ENCODE data around the gene SF3B2. TPM values are rescaled to one million over a fixed set of nuclear protein-coding genes. Genes with fewer than 3 reads are reported as not detected.

The SF3B2 gene
- polyA plus RNA-seq, 1 of the 3 experiments (the other 2 are of a cell fraction), result 128 TPM

DNA sequence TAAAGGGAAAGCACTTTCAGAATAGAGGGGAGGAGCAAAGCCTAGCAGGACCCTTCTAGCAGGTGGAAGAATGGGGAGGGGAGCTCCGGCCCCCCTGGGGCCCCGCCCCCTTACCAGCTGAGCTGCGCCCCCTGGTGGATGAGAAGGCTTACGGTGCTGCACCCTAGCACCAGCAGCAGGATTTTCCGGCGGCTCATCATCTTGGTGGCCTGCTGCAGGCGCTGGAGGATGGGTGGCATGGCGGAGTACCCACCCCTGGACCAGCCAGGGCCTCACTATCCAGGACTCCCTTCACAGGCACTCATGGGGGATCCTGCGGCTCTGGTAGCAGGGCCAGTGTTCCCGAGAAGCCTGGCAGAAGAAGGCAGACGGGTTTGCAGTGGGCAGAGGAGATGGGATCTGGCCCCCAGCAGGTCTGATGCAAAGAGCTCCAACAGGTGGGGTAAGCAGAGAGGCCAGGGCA is 7.0 kb upstream of the SF3B2 start (continued):
- TF ChIP-seq FOXJ3 (CRISPR knock-in tag; IDR thresholded peaks at IDR 0.05), result no peak

DNA sequence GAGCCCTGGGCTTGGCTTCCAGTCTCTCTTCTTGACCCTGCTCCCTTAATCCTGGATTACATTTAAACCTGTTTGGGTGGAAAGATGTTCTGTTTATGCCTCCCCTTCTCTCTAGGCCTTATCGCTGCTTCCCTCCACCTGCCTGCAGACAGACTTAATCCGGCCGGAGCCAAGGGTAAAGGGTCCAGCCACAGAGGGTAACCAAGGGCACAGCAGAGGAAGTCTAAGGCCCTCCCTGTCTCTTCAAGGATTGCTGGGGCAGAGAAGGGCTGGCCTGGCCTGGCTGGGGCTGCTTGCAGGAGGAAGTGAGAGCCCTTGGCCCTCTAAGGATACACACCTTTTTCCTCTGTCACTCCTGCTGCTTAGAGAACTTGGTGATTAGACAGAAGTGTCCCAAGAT is 5.3 kb upstream of the SF3B2 start:
- Histone ChIP-seq H3K9me2 (no peaks in the 10 kb centered on the region), H3F3A (replicated peaks; ENCODE audit: insufficient read depth) (peaks cover 12% of the 10 kb centered on the region), H3K4me2 (no peak overlapping the region), H3K4me1 (ENCODE audit: control insufficient read depth in 1 of 2, insufficient read depth in 2 of 2, low read depth in 1 of 2, low read length in 1 of 2) (peaks cover 15 to 43% of the 10 kb centered on the region in 2 experiments; a peak in 2 of 4 replicates), H3K27me3 (ENCODE audit: insufficient read depth) (no peaks in the 10 kb centered on the region), H3K27ac (ENCODE audit: low read depth in 2 of 2, low read length in 1 of 2) (no peak overlapping the region), H3K79me2 (ENCODE audit: insufficient read depth) (no peaks in the 10 kb centered on the region), H3K4me3 (ENCODE audit: low read depth in 2 of 2, low read length in 1 of 2) (no peak overlapping the region), H4K20me1 (ENCODE audit: insufficient read depth) (no peaks in the 10 kb centered on the region), H3K36me3 (replicated peaks in 1 of 2; ENCODE audit: control insufficient read depth in 1 of 2, insufficient read depth in 2 of 2, low read length in 1 of 2) (peaks cover 0 to 3% of the 10 kb centered on the region in 2 experiments), H2AFZ (ENCODE audit: low read depth) (no peak overlapping the region), H3K9ac (no peak overlapping the region), H3K9me3 (no peaks in the 10 kb centered on the region)
- TF ChIP-seq FOXM1 (IDR thresholded peaks at IDR 0.05; ENCODE audit: low read depth), result no peak
- no peak for TF ChIP-seq SMC3 (IDR thresholded peaks at IDR 0.05; ENCODE audit: low read depth, low read length)
- TF ChIP-seq MXI1 (IDR thresholded peaks at IDR 0.05; ENCODE audit: low read depth, low read length), result no peak
- TF ChIP-seq RAD21 (IDR thresholded peaks at IDR 0.05; ENCODE audit: low read length), result no peak
- TF ChIP-seq, protein P1, sequence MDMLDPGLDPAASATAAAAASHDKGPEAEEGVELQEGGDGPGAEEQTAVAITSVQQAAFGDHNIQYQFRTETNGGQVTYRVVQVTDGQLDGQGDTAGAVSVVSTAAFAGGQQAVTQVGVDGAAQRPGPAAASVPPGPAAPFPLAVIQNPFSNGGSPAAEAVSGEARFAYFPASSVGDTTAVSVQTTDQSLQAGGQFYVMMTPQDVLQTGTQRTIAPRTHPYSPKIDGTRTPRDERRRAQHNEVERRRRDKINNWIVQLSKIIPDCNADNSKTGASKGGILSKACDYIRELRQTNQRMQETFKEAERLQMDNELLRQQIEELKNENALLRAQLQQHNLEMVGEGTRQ (IDR thresholded peaks at IDR 0.05; ENCODE audit: borderline replicate concordance, low read depth, low read length), result no peak
- no peak for TF ChIP-seq NRF1 (IDR thresholded peaks at IDR 0.05; ENCODE audit: low read depth, low read length)
- TF ChIP-seq MEF2A (IDR thresholded peaks at IDR 0.05; ENCODE audit: borderline replicate concordance, low read depth), result no peak
- TF ChIP-seq FOSL2 (IDR thresholded peaks at IDR 0.05; ENCODE audit: borderline replicate concordance, low read depth), result no peak
- no peak for TF ChIP-seq SIN3A (IDR thresholded peaks at IDR 0.05; ENCODE audit: borderline replicate concordance, low read depth, low read length)
- TF ChIP-seq, protein P2, sequence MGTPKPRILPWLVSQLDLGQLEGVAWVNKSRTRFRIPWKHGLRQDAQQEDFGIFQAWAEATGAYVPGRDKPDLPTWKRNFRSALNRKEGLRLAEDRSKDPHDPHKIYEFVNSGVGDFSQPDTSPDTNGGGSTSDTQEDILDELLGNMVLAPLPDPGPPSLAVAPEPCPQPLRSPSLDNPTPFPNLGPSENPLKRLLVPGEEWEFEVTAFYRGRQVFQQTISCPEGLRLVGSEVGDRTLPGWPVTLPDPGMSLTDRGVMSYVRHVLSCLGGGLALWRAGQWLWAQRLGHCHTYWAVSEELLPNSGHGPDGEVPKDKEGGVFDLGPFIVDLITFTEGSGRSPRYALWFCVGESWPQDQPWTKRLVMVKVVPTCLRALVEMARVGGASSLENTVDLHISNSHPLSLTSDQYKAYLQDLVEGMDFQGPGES (IDR thresholded peaks at IDR 0.05; ENCODE audit: low read depth, low read length), result no peak
- TF ChIP-seq YY1 (IDR thresholded peaks at IDR 0.05; ENCODE audit: low read depth), result no peak
- no peak for TF ChIP-seq EP300 (IDR thresholded peaks at IDR 0.05; ENCODE audit: borderline replicate concordance in 1 of 2, low read depth in 1 of 2, low read length in 1 of 2)
- TF ChIP-seq EZH2phosphoT487 (IDR thresholded peaks at IDR 0.05; ENCODE audit: borderline replicate concordance, low read depth), result no peak
- TF ChIP-seq RXRA (IDR thresholded peaks at IDR 0.05; ENCODE audit: borderline replicate concordance, low read depth), result no peak
- ChIA-PET POLR2A (no interaction called here), CTCF (interaction anchor here (1.0 to 5.8 kb wide), 8 partner anchors 8 to 335 kb away, joined by 3 to 46 read pairs (median 6); partner anchors contain the start of genes KAT5 and PACS1)
- 94% methylated on average over 3 of the region's 3 CpGs for WGBS (ENCODE audit: low lambda C conversion rate)
- DNase-seq, result no peak

Measured in SK-N-SH (cell line).